ELR (cell line): ENCODE data around the gene ALG14.

Source experiments
- DNase-seq: peaks from one replicate; pipeline ENCODE4 v3.0.0-alpha.2; 2015; ENCODE audit warnings: low read depth

ALG14 gene

DNA sequence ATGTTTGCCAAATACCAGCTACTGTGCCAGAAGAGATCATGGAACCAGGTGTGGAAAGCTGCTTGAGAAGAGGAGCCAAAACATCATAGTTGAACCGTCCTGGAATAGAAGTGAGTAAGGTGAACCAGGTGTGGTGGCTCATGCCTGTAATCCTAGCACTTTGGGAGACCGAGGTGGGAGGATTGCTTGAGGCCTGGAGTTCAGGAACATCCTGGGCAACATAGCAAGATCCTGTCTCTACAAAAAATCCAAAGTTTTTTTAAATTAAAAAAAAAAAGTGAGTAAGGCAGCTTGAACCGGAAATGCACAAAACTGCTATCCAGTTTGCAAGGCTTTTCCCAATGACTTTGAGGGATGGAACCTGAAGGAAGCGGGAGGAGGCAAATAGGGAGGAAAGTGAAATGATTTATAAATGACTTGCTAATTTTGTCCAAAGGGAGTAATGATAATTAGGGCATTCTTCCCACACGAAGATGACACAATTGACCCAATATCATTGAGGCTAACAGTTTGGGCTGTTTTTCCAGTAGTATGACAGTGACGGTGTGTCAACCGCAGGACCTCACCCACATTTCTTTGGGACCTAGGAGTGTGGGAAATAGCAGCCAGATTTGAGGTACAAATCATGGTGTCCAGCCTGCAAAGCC, 144.3 kb downstream of the ALG14 start:
- no peak for DNase-seq

DNA sequence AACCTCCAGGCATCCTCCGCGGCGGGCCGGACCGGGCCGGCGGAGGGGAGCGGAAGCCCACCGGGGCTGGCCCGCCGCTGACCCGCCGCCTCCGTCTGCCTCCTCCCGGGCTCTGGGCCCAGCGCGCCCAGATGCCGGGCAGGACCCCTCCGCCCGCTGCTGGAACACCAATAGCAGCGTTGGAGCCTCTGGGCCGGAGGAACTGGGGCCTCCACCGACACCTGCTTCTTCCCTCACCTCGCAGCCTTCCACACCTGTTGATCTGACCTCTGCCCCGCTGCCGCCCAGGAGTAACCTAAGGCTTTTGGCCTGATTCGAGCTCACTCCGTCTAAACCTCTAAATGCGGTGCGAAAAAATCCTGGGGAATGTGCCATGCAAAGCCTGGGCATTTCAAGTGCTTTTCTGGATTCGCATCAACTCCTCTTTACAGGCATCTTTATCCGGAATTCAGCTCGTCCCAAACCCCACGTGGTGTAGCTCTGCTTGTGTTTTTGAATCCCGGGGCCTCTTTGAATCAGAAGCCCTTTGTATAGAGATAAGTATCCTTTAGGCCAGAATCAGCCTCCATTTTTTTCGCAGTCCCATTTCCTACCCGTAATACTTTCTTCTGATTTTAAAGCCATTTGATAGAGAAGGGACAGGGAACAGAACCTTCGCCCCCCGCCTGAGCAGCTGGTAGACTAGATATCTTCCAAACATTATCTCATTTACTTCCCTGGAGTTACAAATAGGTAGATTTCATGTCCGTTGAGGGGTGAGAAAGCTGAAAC, 145.2 kb downstream of the ALG14 start:
- peak; percentile 36 for DNase-seq

GRCh38 chr1:94926915-94927404, 145.8 kb downstream of the ALG14 start, which contains the start of gene CNN3:
Gene CNN3 (minus strand): TSS chr1:94927110. CDS start chr1:94926894, 216 bp downstream.
- DNase-seq: peak; percentile 93

DNA sequence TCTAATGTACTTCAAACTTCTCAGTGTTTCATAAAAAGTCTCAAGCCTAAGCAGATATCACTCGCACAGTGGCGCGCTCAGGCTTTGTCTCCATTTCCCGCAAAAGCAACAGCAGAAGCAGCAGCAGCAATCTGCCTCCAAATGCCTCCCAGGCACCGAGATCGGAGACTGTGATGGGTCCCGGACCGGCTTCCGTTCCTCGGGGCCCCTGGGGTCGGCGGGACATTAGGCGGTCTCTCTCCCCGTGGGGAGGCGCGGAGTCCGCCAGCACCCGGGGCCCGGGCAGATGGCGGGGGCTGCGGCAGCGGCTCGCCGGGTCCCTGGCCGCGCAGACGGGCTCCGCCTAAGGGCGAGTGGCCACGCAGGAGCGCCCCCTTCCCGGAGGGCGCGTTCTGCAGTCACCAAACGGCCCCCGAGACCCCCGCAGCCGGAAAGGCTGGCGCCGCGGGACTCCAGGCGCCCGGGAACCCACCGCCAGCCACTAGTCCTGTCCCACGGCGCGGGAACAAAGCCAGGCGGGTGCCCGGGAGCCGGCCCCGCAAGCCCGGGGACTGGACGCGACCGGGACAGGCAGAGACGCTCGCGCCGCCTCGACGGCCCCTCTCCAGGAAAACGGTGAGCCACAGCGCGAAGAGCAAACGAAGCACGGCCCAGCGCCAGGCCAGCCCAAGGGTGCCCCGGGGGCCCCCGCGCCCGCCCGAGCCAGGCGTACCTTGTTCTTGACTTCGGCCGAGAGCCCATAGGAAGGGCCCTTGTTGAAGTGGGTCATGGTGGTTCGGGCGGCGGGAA, 146.4 kb downstream of the ALG14 start:
- peak; percentile 69 for DNase-seq

- DNase-seq: peak; percentile 89
Measured at GRCh38 chr1:94925561-94926125, 147.1 kb downstream of the ALG14 start.

GRCh38 chr1:94925004-94925403, 147.7 kb downstream of the ALG14 start:
- peak; percentile 43 for DNase-seq
